22Rv1 (cell line): ENCODE data around the gene MELTF.

ENCODE experiments used
- ZFX ChIP-seq: fragments of 450-650 bp; IDR thresholded peaks from 2 replicates; pipeline ENCODE4 v1.6.1; 2017; ENCODE audit warnings: antibody characterized with exemption, borderline replicate concordance
- TF ChIP-seq, protein P1 (sequence below): fragments of 450-650 bp; IDR thresholded peaks from 2 replicates; pipeline ENCODE4 v1.5.1; 2017; ENCODE audit warnings: mild to moderate bottlenecking

GRCh38 chr3:197019021-197019420 lies 10.6 kb downstream of the MELTF start:
- TF ChIP-seq, protein P1, sequence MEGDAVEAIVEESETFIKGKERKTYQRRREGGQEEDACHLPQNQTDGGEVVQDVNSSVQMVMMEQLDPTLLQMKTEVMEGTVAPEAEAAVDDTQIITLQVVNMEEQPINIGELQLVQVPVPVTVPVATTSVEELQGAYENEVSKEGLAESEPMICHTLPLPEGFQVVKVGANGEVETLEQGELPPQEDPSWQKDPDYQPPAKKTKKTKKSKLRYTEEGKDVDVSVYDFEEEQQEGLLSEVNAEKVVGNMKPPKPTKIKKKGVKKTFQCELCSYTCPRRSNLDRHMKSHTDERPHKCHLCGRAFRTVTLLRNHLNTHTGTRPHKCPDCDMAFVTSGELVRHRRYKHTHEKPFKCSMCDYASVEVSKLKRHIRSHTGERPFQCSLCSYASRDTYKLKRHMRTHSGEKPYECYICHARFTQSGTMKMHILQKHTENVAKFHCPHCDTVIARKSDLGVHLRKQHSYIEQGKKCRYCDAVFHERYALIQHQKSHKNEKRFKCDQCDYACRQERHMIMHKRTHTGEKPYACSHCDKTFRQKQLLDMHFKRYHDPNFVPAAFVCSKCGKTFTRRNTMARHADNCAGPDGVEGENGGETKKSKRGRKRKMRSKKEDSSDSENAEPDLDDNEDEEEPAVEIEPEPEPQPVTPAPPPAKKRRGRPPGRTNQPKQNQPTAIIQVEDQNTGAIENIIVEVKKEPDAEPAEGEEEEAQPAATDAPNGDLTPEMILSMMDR, result no peak
- TF ChIP-seq ZFX, result no peak
